ENCODE results near the gene KRT83. TPM values are rescaled to one million over a fixed set of nuclear protein-coding genes. Genes with fewer than 3 reads are reported as not detected.
"Not testable (repeated sequence)": the region's sequence is repeated elsewhere in the genome, so short reads cannot be mapped to it uniquely, and the experiment has no call there.

Gene KRT83
- total RNA-seq, 6 experiments from 2014 or later = not detected

- H3K27ac Mint-ChIP-seq = no peak overlapping the region
- H3K9me3 Mint-ChIP-seq = no peaks in the 10 kb centered on the region
- H3K27me3 Mint-ChIP-seq (ENCODE audit: insufficient read depth) = peaks cover 43% of the 10 kb centered on the region
- TF ChIP-seq CTCF (IDR thresholded peaks at IDR 0.05) = no peak
- H3K4me1 Mint-ChIP-seq (ENCODE audit: low read depth) = no peaks in the 10 kb centered on the region
- DNase-seq = no peak
- no peak overlapping the region for H3K4me3 Mint-ChIP-seq
- H3K36me3 Mint-ChIP-seq (ENCODE audit: low read depth) = no peaks in the 10 kb centered on the region
Measured at GRCh38 chr12:52317468-52318052, 3.6 kb downstream of the KRT83 start.

GRCh38 chr12:52316701-52317100, 4.5 kb downstream of the KRT83 start:
- H3K27me3 Mint-ChIP-seq (ENCODE audit: insufficient read depth) = peaks cover 37% of the 10 kb centered on the region
- no peaks in the 10 kb centered on the region for H3K9me3 Mint-ChIP-seq
- TF ChIP-seq CTCF (IDR thresholded peaks at IDR 0.05) = no peak
- no peak for DNase-seq
- H3K27ac Mint-ChIP-seq = no peak overlapping the region
- H3K4me1 Mint-ChIP-seq (ENCODE audit: low read depth) = peaks cover 2% of the 10 kb centered on the region; the same call in 1 of the 2 replicates
- H3K4me3 Mint-ChIP-seq = no peak overlapping the region
- no peaks in the 10 kb centered on the region for H3K36me3 Mint-ChIP-seq (ENCODE audit: low read depth)

- no peak for TF ChIP-seq CTCF (IDR thresholded peaks at IDR 0.05)
- H3K4me3 Mint-ChIP-seq = no peak overlapping the region
- H3K4me1 Mint-ChIP-seq (ENCODE audit: low read depth) = peaks cover 6% of the 10 kb centered on the region; the same call in 1 of the 2 replicates
- no peaks in the 10 kb centered on the region for H3K9me3 Mint-ChIP-seq
- no peaks in the 10 kb centered on the region for H3K36me3 Mint-ChIP-seq (ENCODE audit: low read depth)
- H3K27ac Mint-ChIP-seq = no peak overlapping the region
- DNase-seq = no peak
- H3K27me3 Mint-ChIP-seq (ENCODE audit: insufficient read depth) = peaks cover 36% of the 10 kb centered on the region
Measured at GRCh38 chr12:52316290-52316689, 4.9 kb downstream of the KRT83 start.

GRCh38 chr12:52315721-52316120, 5.5 kb downstream of the KRT83 start:
- Mint-ChIP-seq H3K4me1 (ENCODE audit: low read depth) (peaks cover 12% of the 10 kb centered on the region; the same call in 1 of the 2 replicates), H3K27me3 (ENCODE audit: insufficient read depth) (peaks cover 36% of the 10 kb centered on the region)
- not testable (repeated sequence) for H3K4me3 Mint-ChIP-seq; H3K27ac Mint-ChIP-seq; H3K36me3 Mint-ChIP-seq (ENCODE audit: low read depth); DNase-seq; H3K9me3 Mint-ChIP-seq
- peak; percentile 61 for TF ChIP-seq CTCF (IDR thresholded peaks at IDR 0.05)

- Mint-ChIP-seq H3K4me3 (no peak overlapping the region), H3K4me1 (ENCODE audit: low read depth) (peaks cover 15% of the 10 kb centered on the region; the same call in 1 of the 2 replicates), H3K27me3 (ENCODE audit: insufficient read depth) (peaks cover 37% of the 10 kb centered on the region), H3K9me3 (no peaks in the 10 kb centered on the region), H3K36me3 (ENCODE audit: low read depth) (no peaks in the 10 kb centered on the region), H3K27ac (no peak overlapping the region)
- no peak for DNase-seq
- peak; percentile 18; the same call in 1 of the 2 replicates for TF ChIP-seq CTCF (IDR thresholded peaks at IDR 0.05)
Measured at GRCh38 chr12:52314511-52314910, 6.7 kb downstream of the KRT83 start.
